Endothelial cell of umbilical vein (primary cell): ENCODE data around the gene PARP16. TPM values are rescaled to one million over a fixed set of nuclear protein-coding genes. Genes with fewer than 3 reads are reported as not detected.

Experiments used
- BruUV-seq: library from RNA; stranded (reverse); fragments of 400-500 nt; replicated peaks from 2 replicates; lab custom pipeline; 2021; lab: Mats Ljungman, UMichigan
- CTCF ChIA-PET: fragments of 300-600, 350-600 bp; sonication (Branson Sonifier 250); formaldehyde crosslinking; loops from one replicate; lab custom pipeline; 2021; ENCODE audit warnings: antibody characterized with exemption, inconsistent platforms; lab: Charles Lee
- POLR2A ChIA-PET: fragments of 300-600, 350-600 bp; sonication (Branson Sonifier 250); formaldehyde crosslinking; loops from one replicate; lab custom pipeline; 2021; ENCODE audit warnings: antibody characterized with exemption, inconsistent platforms; lab: Charles Lee
- DNase-seq: peaks from one replicate; pipeline ENCODE4 v3.0.0-alpha.2; 2011; ENCODE audit warnings: low read depth, low spot score
- FAIRE-seq: peaks from 2 replicates; lab custom pipeline; 2011; peaks lifted over from hg19 to GRCh38; lab: Jason Lieb, UNC
- H2AFZ ChIP-seq: 2 replicates; pipeline ENCODE4 v1.6.0; 2012; ENCODE audit warnings: low read depth, low read length, control low read depth, inconsistent platforms
- H3K27ac ChIP-seq: 2 replicates; pipeline ENCODE4 v1.5.1; 2011; ENCODE audit warnings: low read depth, mild to moderate bottlenecking, control low read depth, low read length, moderate library complexity; ENCODE audit not compliant: insufficient read depth
- H3K27me3 ChIP-seq, 2 experiments: 2 replicates each; pipeline versions ENCODE4 v1.6.0 to v1.6.1; 2011; ENCODE audit warnings: low read length in 2 of 2, mixed read lengths in 1 of 2; ENCODE audit not compliant: control insufficient read depth in 2 of 2, insufficient read depth in 2 of 2
- H3K36me3 ChIP-seq, 2 experiments: 2 replicates in 1 of 2; 3 replicates in 1 of 2; pipeline ENCODE4 v1.5.1; 2011; ENCODE audit warnings: low read length in 2 of 2, mild to moderate bottlenecking in 1 of 2, moderate library complexity in 1 of 2; ENCODE audit not compliant: control insufficient read depth in 2 of 2, insufficient read depth in 2 of 2; ENCODE audit errors: extremely low read depth in 1 of 2
- H3K4me1 ChIP-seq: 3 replicates; pipeline ENCODE4 v1.5.1; 2011; ENCODE audit warnings: mild to moderate bottlenecking, low read length; ENCODE audit not compliant: control insufficient read depth, insufficient read depth; ENCODE audit errors: extremely low read depth
- H3K4me2 ChIP-seq: 2 replicates; pipeline ENCODE4 v1.6.1; 2011; ENCODE audit warnings: low read length, control low read depth, mixed read lengths; ENCODE audit not compliant: insufficient read depth
- H3K4me3 ChIP-seq, 3 experiments: fragments of 200-600 bp in 1 of 3; sonication (generic), shearing (Covaris generic) in 1 of 3; replicated peaks in 1 of 3; 2 replicates each; pipeline ENCODE4 v1.5.1; 2011 to 2016; ENCODE audit warnings: control low read depth in 3 of 3, low read length in 3 of 3, mild to moderate bottlenecking in 2 of 3, inconsistent platforms in 1 of 3, low read depth in 1 of 3, moderate library complexity in 1 of 3; ENCODE audit not compliant: insufficient read depth in 1 of 3
- H3K79me2 ChIP-seq: 2 replicates; pipeline ENCODE4 v1.6.0; 2012; ENCODE audit warnings: low read length, inconsistent platforms; ENCODE audit not compliant: control insufficient read depth, insufficient read depth
- H3K9ac ChIP-seq: replicated peaks from 2 replicates; pipeline ENCODE3; 2011; ENCODE audit warnings: low read length, control low read depth; ENCODE audit not compliant: insufficient read depth; ENCODE audit errors: extremely low read depth
- H3K9me1 ChIP-seq: replicated peaks from 3 replicates; pipeline ENCODE4 v1.6.0; 2011; ENCODE audit warnings: mild to moderate bottlenecking, low read length; ENCODE audit not compliant: control insufficient read depth, insufficient read depth; ENCODE audit errors: extremely low read depth
- H3K9me3 ChIP-seq: replicated peaks from 2 replicates; pipeline ENCODE4 v1.5.1; 2012; ENCODE audit warnings: low read length, inconsistent platforms; ENCODE audit not compliant: control insufficient read depth, insufficient read depth
- H4K20me1 ChIP-seq: replicated peaks from 2 replicates; pipeline ENCODE3; 2011; ENCODE audit warnings: mild to moderate bottlenecking, low read length; ENCODE audit not compliant: control insufficient read depth, insufficient read depth; ENCODE audit errors: extremely low read depth
- CTCF ChIP-seq, 2 donors: IDR thresholded peaks; 1 replicate in 1 of 2; 2 replicates in 1 of 2; pipeline ENCODE4 v1.5.1; 2011; ENCODE audit warnings: low read length in 2 of 2, mild to moderate bottlenecking in 2 of 2, moderate library complexity in 2 of 2, control low read depth in 1 of 2, inconsistent platforms in 1 of 2, low read depth in 1 of 2; ENCODE audit not compliant: insufficient read depth in 1 of 2; ENCODE audit errors: extremely low read depth in 1 of 2
- EZH2 ChIP-seq: IDR thresholded peaks from 2 replicates; pipeline ENCODE4 v1.6.1; 2012; ENCODE audit warnings: borderline replicate concordance, low read depth, mild to moderate bottlenecking, moderate library complexity, low read length, inconsistent platforms; ENCODE audit not compliant: severe bottlenecking
- FOS ChIP-seq: IDR thresholded peaks from 2 replicates; pipeline ENCODE4 v1.6.1; 2011; ENCODE audit warnings: mild to moderate bottlenecking, low read length, moderate library complexity, borderline replicate concordance; ENCODE audit not compliant: insufficient read depth
- GATA2 ChIP-seq: IDR thresholded peaks from 2 replicates; pipeline ENCODE4 v1.7.0; 2011; ENCODE audit warnings: low read depth, mild to moderate bottlenecking, moderate library complexity, mixed read lengths, low read length; ENCODE audit not compliant: insufficient read length, insufficient read depth
- JUN ChIP-seq: IDR thresholded peaks from 2 replicates; pipeline ENCODE4 v1.6.1; 2011; ENCODE audit warnings: borderline replicate concordance, low read depth; ENCODE audit not compliant: insufficient read length, insufficient read depth
- MAX ChIP-seq: IDR thresholded peaks from 2 replicates; pipeline ENCODE4 v1.6.1; 2011; ENCODE audit not compliant: insufficient read depth, insufficient read length
- MYC ChIP-seq: IDR thresholded peaks from one replicate; pipeline ENCODE4 v1.6.1; 2011; ENCODE audit warnings: mild to moderate bottlenecking, low read depth, low read length
- POLR2A ChIP-seq: IDR thresholded peaks from 2 replicates; pipeline ENCODE4 v1.6.1; 2012; ENCODE audit warnings: low read depth, mild to moderate bottlenecking, control low read depth, low read length
- POLR2AphosphoS5 ChIP-seq: IDR thresholded peaks from 2 replicates; pipeline ENCODE4 v1.6.1; 2012; ENCODE audit warnings: low read depth, mild to moderate bottlenecking, control low read depth, low read length, moderate library complexity; ENCODE audit not compliant: insufficient read depth
- dilution Hi-C: fragments of 300-500 bp; cut with MboI; formaldehyde crosslinking; loops from one replicate; pipeline ENCODE4 v1.15.0; 2019; ENCODE audit warnings: low sequenced_read_pairs; ENCODE audit not compliant: extremely low pct_ligation_motif_present
- intact Hi-C: fragments of 100-400 bp; cut with micrococcal nuclease; formaldehyde crosslinking; loops from one replicate; pipeline ENCODE4 v1.10.0; 2022
- polyA plus RNA-seq, 4 experiments: library from polyadenylated mRNA; depleted of rRNA in 3 of 4; stranded (reverse) in 3 of 4; unstranded in 1 of 4; fragments of >200 nt; gene quantifications; 2 replicates each; pipeline versions ENCODE4 v1.2.1 to v1.2.3, GENCODE V29; 2011 to 2012; ENCODE audit warnings: missing spikeins in 1 of 4
- total RNA-seq: library from RNA; stranded (reverse); gene quantifications from 2 replicates; pipeline ENCODE4 v1.2.3, GENCODE V29; 2021

Gene PARP16
- total and polyA plus RNA-seq, 2 donors (not counting 3 experiments of a cell fraction or from before 2014, with no cell fraction given), result 3.9 to 6.3 TPM

- ChIA-PET CTCF (no interaction called here), POLR2A (no interaction called here)
- no peaks in the 10 kb centered on the region for H4K20me1 ChIP-seq
- H3K9ac ChIP-seq, result no peak overlapping the region
- no peaks in the 10 kb centered on the region for H3K4me1 ChIP-seq
- no peaks in the 10 kb centered on the region for H3K9me1 ChIP-seq
- no peaks in the 10 kb centered on the region for H3K9me3 ChIP-seq
- H3K4me2 ChIP-seq, result no peak overlapping the region
- H3K27me3 ChIP-seq, result peaks cover 0 to 3% of the 10 kb centered on the region in 2 experiments
- no peak overlapping the region for H3K4me3 ChIP-seq
- dilution Hi-C loops (no loop called here), intact Hi-C loops (no loop called here)
- H2AFZ ChIP-seq, result no peak overlapping the region
- no peak overlapping the region for H3K27ac ChIP-seq
- no peaks in the 10 kb centered on the region for H3K79me2 ChIP-seq
- DNase-seq (no peak), FAIRE-seq (no peak)
- no peak for TF ChIP-seq CTCF (IDR thresholded peaks at IDR 0.05; ENCODE audit: extremely low read depth in 1 of 2, insufficient read depth in 1 of 2, low read depth in 1 of 2, low read length in 2 of 2)
- TF ChIP-seq POLR2A, result no peak
- no peak for TF ChIP-seq GATA2
- no peak for TF ChIP-seq MAX
- TF ChIP-seq EZH2, result no peak
- no peak for TF ChIP-seq POLR2AphosphoS5
- TF ChIP-seq FOS, result no peak
- TF ChIP-seq MYC, result no peak
- no peak for TF ChIP-seq JUN
- no TSS peak for BruUV-seq
- no peaks in the 10 kb centered on the region for H3K36me3 ChIP-seq
These were observed 47.2 kb upstream of the PARP16 start for GRCh38 chr15:65333856-65334255.
